Upper lobe of right lung (tissue), 1 donor: ENCODE results near the gene ADCK1. TPM values are rescaled to one million over a fixed set of nuclear protein-coding genes. Genes with fewer than 3 reads are reported as not detected.
A peak's percentile ranks its signal among the peaks of the same experiment; 100 is the strongest.

Source experiments
- ATAC-seq: fragments of 200-7000 bp; cut with Tn5 transposase; one replicate; pipeline ENCODE4 v1.9.1; 2020; ENCODE audit warnings: mild to moderate bottlenecking, moderate library complexity
- DNase-seq: peaks from one replicate; pipeline ENCODE4 v3.0.0-alpha.2; 2020
- H3K27ac ChIP-seq: fragments of 200-600 bp; one replicate; pipeline ENCODE4 v1.8.0; 2022
- H3K27me3 ChIP-seq: fragments of 200-600 bp; one replicate; pipeline ENCODE4 v1.8.0; 2022; ENCODE audit warnings: mild to moderate bottlenecking
- H3K36me3 ChIP-seq: fragments of 200-600 bp; one replicate; pipeline ENCODE4 v1.8.0; 2022
- H3K4me1 ChIP-seq: fragments of 200-600 bp; one replicate; pipeline ENCODE4 v1.8.0; 2022
- H3K4me3 ChIP-seq: fragments of 200-600 bp; one replicate; pipeline ENCODE4 v1.8.0; 2022; ENCODE audit warnings: mild to moderate bottlenecking
- H3K9me3 ChIP-seq: fragments of 200-600 bp; one replicate; pipeline ENCODE4 v1.8.0; 2022
- intact Hi-C: fragments of 100-400 bp; cut with DNase I; formaldehyde crosslinking; loops from one replicate; pipeline ENCODE4 v1.11.0; 2022
- total RNA-seq: library from RNA; stranded (reverse); fragmentation: NEBNext Ultra II Directional; extraction: Animal tissue kit (Norgen Biotek cat#: 25700); gene quantifications from one replicate; pipeline ENCODE4 v1.2.1, GENCODE V29; 2021
- TF ChIP-seq, protein P1 (sequence below): fragments of 200-600 bp; IDR thresholded peaks from one replicate; pipeline ENCODE4 v1.8.0; 2022; ENCODE audit warnings: antibody characterized with exemption
- donor health status: DM: no; HTN: yes; CAD: no; lungs with severe emphysema.

ADCK1 gene
- total RNA-seq, 1 donor from 2014 or later, result 8.5 TPM

DNA sequence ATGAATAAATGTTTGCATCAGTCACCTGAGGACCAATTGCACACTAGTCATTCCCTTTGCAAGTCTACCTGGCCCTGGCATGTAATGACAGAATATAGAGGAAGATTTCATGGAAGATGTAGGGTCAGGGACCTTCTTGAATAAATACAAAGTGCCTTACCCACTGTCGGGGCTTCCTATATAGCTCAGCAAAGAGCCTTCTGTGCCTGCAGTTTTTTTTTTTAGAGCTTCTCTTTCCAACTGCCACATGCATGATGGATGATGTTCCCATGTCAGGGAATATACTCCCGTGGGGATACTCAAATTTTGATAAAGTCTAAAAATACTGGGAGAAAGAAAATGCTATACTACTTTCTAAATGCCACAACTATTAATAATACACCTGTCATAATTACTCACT, 176.7 kb downstream of the ADCK1 start:
- no peaks in the 10 kb centered on the region for H3K4me1 ChIP-seq
- H3K4me3 ChIP-seq, result no peak overlapping the region
- DNase-seq, result no peak
- intact Hi-C loops, result no loop called here
- no peaks in the 10 kb centered on the region for H3K9me3 ChIP-seq
- no peaks in the 10 kb centered on the region for H3K36me3 ChIP-seq
- TF ChIP-seq, protein P1, sequence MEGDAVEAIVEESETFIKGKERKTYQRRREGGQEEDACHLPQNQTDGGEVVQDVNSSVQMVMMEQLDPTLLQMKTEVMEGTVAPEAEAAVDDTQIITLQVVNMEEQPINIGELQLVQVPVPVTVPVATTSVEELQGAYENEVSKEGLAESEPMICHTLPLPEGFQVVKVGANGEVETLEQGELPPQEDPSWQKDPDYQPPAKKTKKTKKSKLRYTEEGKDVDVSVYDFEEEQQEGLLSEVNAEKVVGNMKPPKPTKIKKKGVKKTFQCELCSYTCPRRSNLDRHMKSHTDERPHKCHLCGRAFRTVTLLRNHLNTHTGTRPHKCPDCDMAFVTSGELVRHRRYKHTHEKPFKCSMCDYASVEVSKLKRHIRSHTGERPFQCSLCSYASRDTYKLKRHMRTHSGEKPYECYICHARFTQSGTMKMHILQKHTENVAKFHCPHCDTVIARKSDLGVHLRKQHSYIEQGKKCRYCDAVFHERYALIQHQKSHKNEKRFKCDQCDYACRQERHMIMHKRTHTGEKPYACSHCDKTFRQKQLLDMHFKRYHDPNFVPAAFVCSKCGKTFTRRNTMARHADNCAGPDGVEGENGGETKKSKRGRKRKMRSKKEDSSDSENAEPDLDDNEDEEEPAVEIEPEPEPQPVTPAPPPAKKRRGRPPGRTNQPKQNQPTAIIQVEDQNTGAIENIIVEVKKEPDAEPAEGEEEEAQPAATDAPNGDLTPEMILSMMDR, result no peak
- H3K27me3 ChIP-seq, result no peaks in the 10 kb centered on the region
- ATAC-seq, result no peak
- no peak overlapping the region for H3K27ac ChIP-seq

DNA sequence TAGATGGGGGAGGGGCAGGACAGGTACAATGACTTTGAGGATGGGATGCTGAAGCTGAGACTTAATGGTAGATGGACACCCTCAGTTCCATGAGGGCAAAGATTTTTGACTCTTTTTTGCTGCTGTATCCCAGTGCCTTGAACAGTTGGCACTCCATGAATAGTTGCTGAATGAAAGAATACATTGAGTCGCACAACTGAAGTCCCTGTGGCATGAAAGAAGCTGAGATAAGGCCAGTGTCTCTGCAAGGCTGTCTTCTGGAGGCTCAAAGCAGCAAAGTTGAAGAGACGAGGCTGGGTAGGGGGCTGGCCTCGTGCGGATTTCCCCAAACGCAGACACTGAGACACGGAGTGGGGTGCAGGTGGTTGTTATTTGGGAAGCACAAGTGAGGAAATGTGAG, 179.3 kb downstream of the ADCK1 start:
- DNase-seq (no peak), ATAC-seq (no peak)
- Histone ChIP-seq H3K36me3 (no peaks in the 10 kb centered on the region), H3K9me3 (no peaks in the 10 kb centered on the region), H3K27ac (no peak overlapping the region), H3K4me3 (no peak overlapping the region), H3K27me3 (no peaks in the 10 kb centered on the region), H3K4me1 (no peaks in the 10 kb centered on the region)
- TF ChIP-seq, protein P1, result no peak
- intact Hi-C loops, result no loop called here

DNA sequence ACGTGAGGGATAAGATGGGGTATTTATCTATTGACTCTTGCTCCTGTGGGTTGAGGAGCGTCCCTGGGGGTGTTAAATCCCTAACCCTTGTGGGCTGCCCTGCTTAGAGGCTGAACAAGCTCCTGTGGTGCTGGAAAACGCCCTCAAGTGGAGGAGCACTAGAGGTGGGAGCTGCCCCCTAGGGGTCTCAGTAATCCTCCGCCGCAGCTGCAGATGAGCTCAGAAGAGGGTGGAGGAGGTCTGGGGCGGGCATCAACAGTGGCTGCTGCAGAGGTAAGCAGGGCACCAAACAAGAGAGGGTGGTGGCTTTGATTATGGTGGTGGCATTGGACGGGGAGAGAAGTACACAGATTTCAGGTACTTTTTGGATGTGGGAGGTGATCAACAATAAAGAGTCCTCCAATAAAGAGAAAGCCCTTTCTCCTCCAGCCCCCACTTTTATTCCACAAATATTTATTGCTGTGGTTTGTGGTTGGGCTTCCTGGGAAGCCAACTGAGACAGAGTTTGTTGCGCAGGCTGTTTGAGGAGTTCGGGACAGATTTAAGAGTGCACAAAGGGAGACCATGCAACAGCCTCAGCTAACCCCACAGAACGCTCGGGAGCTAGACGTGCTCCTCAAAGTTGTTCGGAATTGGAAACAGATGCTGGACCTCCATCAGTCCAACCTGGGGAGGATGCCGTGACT, 179.9 kb downstream of the ADCK1 start:
- H3K4me1 ChIP-seq, result no peaks in the 10 kb centered on the region
- DNase-seq, result no peak
- TF ChIP-seq, protein P1, result no peak
- H3K4me3 ChIP-seq, result no peak overlapping the region
- H3K36me3 ChIP-seq, result no peaks in the 10 kb centered on the region
- H3K27ac ChIP-seq, result no peak overlapping the region
- ATAC-seq, result no peak
- no peaks in the 10 kb centered on the region for H3K9me3 ChIP-seq
- intact Hi-C loops, result no loop called here
- no peaks in the 10 kb centered on the region for H3K27me3 ChIP-seq

DNA sequence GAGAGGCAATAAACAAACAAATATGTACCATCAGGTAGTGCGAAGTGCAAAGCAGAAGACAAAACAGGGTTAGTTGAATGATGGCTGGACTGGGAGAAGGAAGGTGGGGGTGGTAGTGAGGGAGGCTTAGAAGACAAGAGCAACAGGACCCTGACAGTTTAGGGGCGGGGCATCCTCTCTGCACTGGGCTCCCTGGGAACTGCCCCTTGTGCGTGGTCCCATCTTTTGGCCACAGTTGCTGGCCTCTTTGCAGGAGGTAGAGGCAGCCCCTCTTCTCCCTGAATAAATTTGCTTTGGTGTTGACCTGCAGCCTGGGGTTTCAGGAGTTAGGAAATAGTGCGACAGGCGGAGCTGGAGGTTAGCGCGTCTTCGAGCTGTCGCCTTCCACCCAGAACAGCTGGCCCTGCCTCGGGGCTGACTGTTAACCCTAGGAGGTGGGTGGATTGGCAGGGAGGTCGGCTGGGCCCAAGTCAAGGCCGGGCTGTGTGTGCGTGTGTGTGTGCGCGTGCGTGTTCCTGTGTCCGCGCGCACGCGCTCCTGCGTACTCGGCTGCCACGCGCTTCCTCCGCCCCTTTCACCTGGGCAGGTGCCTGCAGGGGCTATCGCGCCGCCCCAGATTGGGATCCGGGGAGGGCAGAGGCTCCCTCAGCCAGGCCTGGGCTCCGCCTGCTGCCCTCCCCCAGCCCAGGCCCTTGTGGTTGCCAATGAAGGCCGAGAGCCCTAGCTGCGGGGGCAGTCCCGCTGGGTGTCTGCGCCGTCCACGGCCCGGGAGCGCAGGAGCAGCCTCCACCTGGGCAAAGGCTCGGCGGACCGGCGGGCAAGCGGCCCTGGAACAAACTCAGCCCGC, 180.8 kb downstream of the ADCK1 start:
- Histone ChIP-seq H3K4me3 (peak overlapping the region; percentile 39), H3K27ac (no peak overlapping the region)

More for the DNA sequence above, 180.8 kb downstream of the ADCK1 start:
- no peaks in the 10 kb centered on the region for H3K9me3 ChIP-seq
- no peaks in the 10 kb centered on the region for H3K27me3 ChIP-seq
- H3K4me1 ChIP-seq, result no peaks in the 10 kb centered on the region
- peak; percentile 89 for DNase-seq
- TF ChIP-seq, protein P1, result no peak
- peak; percentile 95 for ATAC-seq
- intact Hi-C loops, result no loop called here
- no peaks in the 10 kb centered on the region for H3K36me3 ChIP-seq

Other genes with a start within 250 kb of the ADCK1 start
- 44.2 TPM for gene SPTLC2, start 183.5 kb upstream of the ADCK1 start, total RNA-seq
- 11.6 TPM for gene ALKBH1, start 92.1 kb upstream of the ADCK1 start, total RNA-seq
- 71.1 TPM for gene SLIRP, start 92.0 kb upstream of the ADCK1 start, total RNA-seq
- 64.7 TPM for gene SNW1, start 39.0 kb upstream of the ADCK1 start, total RNA-seq